Colonic mucosa (tissue), 4 donors: ENCODE measurements around the gene IL18BP. TPM values are rescaled to one million over a fixed set of nuclear protein-coding genes. Genes with fewer than 3 reads are reported as not detected.

Source experiments
- DNase-seq: peaks from one replicate; pipeline ENCODE4 v3.0.0-alpha.2; 2020
- H3K27ac ChIP-seq: fragments of 200-600 bp; one replicate; pipeline ENCODE4 v1.8.0; 2021
- H3K27me3 ChIP-seq: fragments of 200-600 bp; one replicate; pipeline ENCODE4 v1.8.0; 2021
- H3K36me3 ChIP-seq: fragments of 200-600 bp; one replicate; pipeline ENCODE4 v1.8.0; 2021
- H3K4me1 ChIP-seq: fragments of 200-600 bp; one replicate; pipeline ENCODE4 v1.8.0; 2021; ENCODE audit warnings: mild to moderate bottlenecking
- H3K4me3 ChIP-seq: fragments of 200-600 bp; one replicate; pipeline ENCODE4 v1.8.0; 2021
- H3K9ac ChIP-seq, 2 donors: one replicate each; pipeline ENCODE4 v1.7.0; 2013; ENCODE audit warnings: control low read depth in 2 of 2, low read depth in 2 of 2, low read length in 2 of 2
- H3K9me3 ChIP-seq: fragments of 200-600 bp; one replicate; pipeline ENCODE4 v1.8.0; 2021
- intact Hi-C: fragments of 100-400 bp; cut with DNase I; formaldehyde crosslinking; loops from one replicate; pipeline ENCODE4 v1.14.1; 2022
- total RNA-seq, 2 donors: library from RNA; stranded (reverse); fragmentation: NEBNext Ultra II Directional in 1 of 2; extraction: Animal tissue kit (Norgen Biotek cat#: 25700) in 1 of 2; gene quantifications; one replicate each; pipeline ENCODE4 v1.2.1, GENCODE V29; 2021
- TF ChIP-seq, protein P1 (sequence below): fragments of 200-600 bp; IDR thresholded peaks from one replicate; pipeline ENCODE4 v1.8.0; 2022; ENCODE audit warnings: antibody characterized with exemption, mild to moderate bottlenecking
- donor health status: healthy.
- donor health status: DM: no; HTN: no; CAD: no.
- donor health status: DM: no; HTN: no; CAD: no.

Gene IL18BP
- total RNA-seq, 2 donors from 2014 or later, result 5.6 to 9.0 TPM

DNA sequence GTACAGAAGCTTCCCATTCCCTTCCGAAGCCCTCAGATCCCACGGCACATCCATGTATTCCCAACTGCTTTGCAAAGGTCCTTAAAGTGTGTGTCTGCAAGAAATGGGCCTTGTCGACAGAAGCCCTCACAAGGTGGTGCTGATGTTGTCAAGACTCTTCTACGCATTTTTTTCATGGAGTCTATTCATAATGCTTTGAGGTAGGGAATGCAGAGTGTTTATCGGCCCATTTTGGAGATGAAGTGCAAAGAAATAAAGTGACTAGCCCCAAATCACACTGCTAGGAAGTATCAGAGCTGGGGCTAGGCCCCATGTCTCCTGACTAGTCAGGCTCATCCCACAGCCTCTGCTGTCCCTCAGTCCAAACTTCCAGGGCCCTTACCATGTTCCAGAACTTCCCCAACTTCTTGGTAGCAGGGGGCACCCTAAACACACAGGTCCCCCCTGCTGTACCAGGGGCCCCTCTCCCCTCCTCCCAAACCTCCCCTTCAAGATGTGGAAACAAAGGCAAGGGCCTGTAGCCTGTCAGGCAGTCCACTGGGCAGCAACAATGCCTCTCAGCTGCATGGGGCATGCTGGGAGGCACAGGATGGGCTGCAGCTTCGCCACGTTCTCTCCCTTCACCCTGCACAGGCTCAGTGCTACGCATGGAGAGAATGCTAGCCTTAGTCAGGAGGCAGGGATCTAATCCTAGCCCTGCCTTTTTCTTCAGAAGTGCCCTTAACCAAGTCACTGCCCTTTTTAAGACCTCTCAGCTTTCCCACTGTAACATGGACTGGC lies 7.8 kb downstream of the IL18BP start:
- intact Hi-C loops, result no loop called here
- Histone ChIP-seq H3K9me3 (no peaks in the 10 kb centered on the region), H3K27ac (no peak overlapping the region), H3K4me3 (no peak overlapping the region), H3K9ac (no peak overlapping the region), H3K27me3 (no peaks in the 10 kb centered on the region), H3K4me1 (no peaks in the 10 kb centered on the region), H3K36me3 (peaks cover 73% of the 10 kb centered on the region)
- DNase-seq, result no peak
- TF ChIP-seq, protein P1, sequence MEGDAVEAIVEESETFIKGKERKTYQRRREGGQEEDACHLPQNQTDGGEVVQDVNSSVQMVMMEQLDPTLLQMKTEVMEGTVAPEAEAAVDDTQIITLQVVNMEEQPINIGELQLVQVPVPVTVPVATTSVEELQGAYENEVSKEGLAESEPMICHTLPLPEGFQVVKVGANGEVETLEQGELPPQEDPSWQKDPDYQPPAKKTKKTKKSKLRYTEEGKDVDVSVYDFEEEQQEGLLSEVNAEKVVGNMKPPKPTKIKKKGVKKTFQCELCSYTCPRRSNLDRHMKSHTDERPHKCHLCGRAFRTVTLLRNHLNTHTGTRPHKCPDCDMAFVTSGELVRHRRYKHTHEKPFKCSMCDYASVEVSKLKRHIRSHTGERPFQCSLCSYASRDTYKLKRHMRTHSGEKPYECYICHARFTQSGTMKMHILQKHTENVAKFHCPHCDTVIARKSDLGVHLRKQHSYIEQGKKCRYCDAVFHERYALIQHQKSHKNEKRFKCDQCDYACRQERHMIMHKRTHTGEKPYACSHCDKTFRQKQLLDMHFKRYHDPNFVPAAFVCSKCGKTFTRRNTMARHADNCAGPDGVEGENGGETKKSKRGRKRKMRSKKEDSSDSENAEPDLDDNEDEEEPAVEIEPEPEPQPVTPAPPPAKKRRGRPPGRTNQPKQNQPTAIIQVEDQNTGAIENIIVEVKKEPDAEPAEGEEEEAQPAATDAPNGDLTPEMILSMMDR, result no peak

DNA sequence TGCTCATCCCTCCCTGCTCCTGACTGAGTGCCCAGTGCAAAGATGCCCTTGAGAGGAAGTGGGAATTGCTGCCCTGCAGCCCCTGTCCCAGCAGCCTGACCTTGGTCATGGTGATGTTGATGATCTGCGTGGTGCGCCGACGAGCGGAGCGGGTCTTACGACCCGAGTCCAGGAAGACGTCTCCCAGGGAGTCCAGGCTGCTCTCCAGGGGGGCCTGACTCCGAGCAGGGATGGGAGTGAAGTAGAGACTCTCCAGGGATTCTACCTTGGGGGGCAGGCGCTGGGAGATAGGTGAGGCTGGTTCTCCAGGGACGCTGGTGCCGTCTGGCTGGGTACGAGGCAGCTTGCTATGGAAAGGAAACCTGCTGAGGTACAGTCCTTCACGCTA lies 8.4 kb downstream of the IL18BP start:
- DNase-seq, result no peak
- H3K36me3 ChIP-seq, result peaks cover 74% of the 10 kb centered on the region
- intact Hi-C loops, result no loop called here
- TF ChIP-seq, protein P1, result no peak
- H3K4me1 ChIP-seq, result no peaks in the 10 kb centered on the region
- no peaks in the 10 kb centered on the region for H3K27me3 ChIP-seq
- H3K4me3 ChIP-seq, result no peak overlapping the region
- no peaks in the 10 kb centered on the region for H3K9me3 ChIP-seq
- H3K27ac ChIP-seq, result no peak overlapping the region
- no peak overlapping the region for H3K9ac ChIP-seq

DNA sequence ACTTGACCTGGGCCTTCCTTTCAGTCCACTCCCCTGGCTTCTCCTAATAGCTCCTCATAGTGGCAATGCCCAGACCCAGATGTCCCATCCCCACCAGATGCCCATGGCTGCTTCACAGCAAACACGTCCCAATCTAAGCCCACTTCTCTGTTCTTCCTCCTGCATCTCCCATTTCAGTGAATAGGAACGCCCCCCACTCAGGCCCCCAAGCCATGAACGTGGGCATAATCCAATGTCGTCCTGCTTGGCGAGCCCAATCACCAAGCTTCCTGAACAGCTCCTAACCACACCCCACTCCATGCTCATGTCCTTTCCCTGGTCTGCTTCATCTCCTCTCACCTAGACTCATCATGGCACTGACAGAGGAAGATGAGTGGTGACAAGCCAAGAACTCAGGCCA lies 8.9 kb downstream of the IL18BP start:
- H3K4me1 ChIP-seq, result no peaks in the 10 kb centered on the region
- TF ChIP-seq, protein P1, result no peak
- no peak overlapping the region for H3K4me3 ChIP-seq
- H3K27ac ChIP-seq, result no peak overlapping the region
- no peak overlapping the region for H3K9ac ChIP-seq
- H3K36me3 ChIP-seq, result peaks cover 79% of the 10 kb centered on the region
- no peak for DNase-seq
- H3K27me3 ChIP-seq, result no peaks in the 10 kb centered on the region
- intact Hi-C loops, result no loop called here
- no peaks in the 10 kb centered on the region for H3K9me3 ChIP-seq

DNA sequence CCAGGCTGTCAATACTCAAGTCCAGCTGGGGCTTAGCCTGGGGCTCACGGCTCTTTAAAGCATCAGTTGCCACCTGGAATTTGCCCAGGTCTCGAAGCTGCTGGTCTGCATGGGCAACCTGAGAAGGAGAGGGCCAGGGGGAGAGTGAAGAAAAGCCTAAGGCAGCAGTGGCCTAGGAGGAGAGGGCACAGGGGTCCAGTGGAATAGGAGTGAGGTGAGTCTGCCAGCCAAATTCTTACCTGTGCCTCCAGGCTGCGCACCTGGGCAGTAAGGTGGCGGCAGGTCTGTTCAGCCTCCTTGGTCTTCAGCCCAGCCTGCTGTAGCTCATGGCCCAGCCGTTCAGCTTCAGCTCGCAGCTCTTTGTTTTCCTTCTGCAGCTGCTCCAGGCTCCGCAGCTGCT lies 10.0 kb downstream of the IL18BP start:
- TF ChIP-seq, protein P1, result no peak
- H3K4me1 ChIP-seq, result no peaks in the 10 kb centered on the region
- intact Hi-C loops, result no loop called here
- H3K9me3 ChIP-seq, result no peaks in the 10 kb centered on the region
- no peak overlapping the region for H3K9ac ChIP-seq
- H3K27me3 ChIP-seq, result no peaks in the 10 kb centered on the region
- no peak for DNase-seq
- H3K4me3 ChIP-seq, result no peak overlapping the region
- H3K27ac ChIP-seq, result no peak overlapping the region
- peaks cover 79% of the 10 kb centered on the region for H3K36me3 ChIP-seq

DNA sequence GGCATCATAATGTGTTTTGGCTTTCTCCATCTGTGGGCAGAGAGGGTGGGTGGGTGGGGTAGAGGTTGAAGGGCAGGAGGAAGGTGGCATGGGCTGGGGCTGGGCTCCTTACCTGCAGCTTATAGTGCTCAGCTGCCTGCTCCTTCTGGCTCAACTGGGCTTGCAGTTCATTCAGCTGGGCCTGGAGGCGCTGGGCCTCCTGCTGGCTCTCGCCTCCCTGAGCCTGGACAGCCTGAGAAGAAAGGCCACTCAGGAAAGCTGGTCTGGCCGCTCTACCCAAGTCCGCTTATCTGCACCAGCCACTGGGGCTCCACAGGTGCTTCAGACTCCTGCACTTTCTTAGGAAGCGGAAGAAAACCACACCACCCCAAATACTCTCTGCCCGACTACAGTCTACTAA lies 10.4 kb downstream of the IL18BP start:
- Histone ChIP-seq H3K4me3 (no peak overlapping the region), H3K27me3 (no peaks in the 10 kb centered on the region), H3K36me3 (peaks cover 79% of the 10 kb centered on the region), H3K9ac (no peak overlapping the region), H3K9me3 (no peaks in the 10 kb centered on the region), H3K4me1 (no peaks in the 10 kb centered on the region), H3K27ac (no peak overlapping the region)
- no peak for DNase-seq
- TF ChIP-seq, protein P1, result no peak
- intact Hi-C loops, result no loop called here
